ENCODE measurements around the gene PTPRT.

Gene PTPRT

GRCh38 chr20:42376131-42376530, 813.6 kb downstream of the PTPRT start:
- no peak for DNase-seq (ENCODE audit: low spot score)

- DNase-seq (ENCODE audit: low spot score): no peak
Observed at GRCh38 chr20:42373049-42373448, 816.7 kb downstream of the PTPRT start.

- no peak for DNase-seq (ENCODE audit: low spot score)
Observed at GRCh38 chr20:42370075-42370474, 819.6 kb downstream of the PTPRT start.

GRCh38 chr20:42368910-42369309, 820.8 kb downstream of the PTPRT start:
- no peak for DNase-seq (ENCODE audit: low spot score)

- DNase-seq (ENCODE audit: low spot score): no peak
Observed at GRCh38 chr20:42366626-42367025, 823.1 kb downstream of the PTPRT start.

- no peak for DNase-seq (ENCODE audit: low spot score)
Observed at GRCh38 chr20:42364446-42364845, 825.3 kb downstream of the PTPRT start.

GRCh38 chr20:42361402-42361970, 828.2 kb downstream of the PTPRT start:
- no peak for DNase-seq (ENCODE audit: low spot score)

GRCh38 chr20:42360621-42361020, 829.1 kb downstream of the PTPRT start:
- DNase-seq (ENCODE audit: low spot score): no peak

GRCh38 chr20:42359617-42360016, 830.1 kb downstream of the PTPRT start:
- DNase-seq (ENCODE audit: low spot score): no peak

GRCh38 chr20:42352096-42352495, 837.6 kb downstream of the PTPRT start:
- DNase-seq (ENCODE audit: low spot score): no peak

- no peak for DNase-seq (ENCODE audit: low spot score)
Observed at GRCh38 chr20:42350521-42350920, 839.2 kb downstream of the PTPRT start.

- no peak for DNase-seq (ENCODE audit: low spot score)
Observed at GRCh38 chr20:42346189-42347170, 843.2 kb downstream of the PTPRT start.

- peak; percentile 28 for DNase-seq (ENCODE audit: low spot score)
Observed at GRCh38 chr20:42341654-42342053, 848.1 kb downstream of the PTPRT start.

GRCh38 chr20:42340368-42340767, 849.3 kb downstream of the PTPRT start:
- DNase-seq (ENCODE audit: low spot score): no peak

GRCh38 chr20:42338294-42339201, 851.2 kb downstream of the PTPRT start:
- peak; percentile 22 for DNase-seq (ENCODE audit: low spot score)

- no peak for DNase-seq (ENCODE audit: low spot score)
Observed at GRCh38 chr20:42336576-42336975, 853.1 kb downstream of the PTPRT start.

GRCh38 chr20:42319252-42320013, 870.3 kb downstream of the PTPRT start:
- DNase-seq (ENCODE audit: low spot score): no peak

GRCh38 chr20:42313704-42314103, 876.0 kb downstream of the PTPRT start:
- no peak for DNase-seq (ENCODE audit: low spot score)

- no peak for DNase-seq (ENCODE audit: low spot score)
Observed at GRCh38 chr20:42309050-42309449, 880.7 kb downstream of the PTPRT start.

- no peak for DNase-seq (ENCODE audit: low spot score)
Observed at GRCh38 chr20:42308171-42308570, 881.5 kb downstream of the PTPRT start.

GRCh38 chr20:42295592-42295991, 894.1 kb downstream of the PTPRT start:
- no peak for DNase-seq (ENCODE audit: low spot score)

GRCh38 chr20:42294976-42295375, 894.7 kb downstream of the PTPRT start:
- no peak for DNase-seq (ENCODE audit: low spot score)

Data from Ammon's horn (tissue), 1 donor.